ENCODE measurements around the gene CACNB3. TPM values are rescaled to one million over a fixed set of nuclear protein-coding genes. Genes with fewer than 3 reads are reported as not detected.

Gene CACNB3
- polyA plus RNA-seq, 3 donors = 0.84 to 6.3 (median 1.5) TPM

DNA sequence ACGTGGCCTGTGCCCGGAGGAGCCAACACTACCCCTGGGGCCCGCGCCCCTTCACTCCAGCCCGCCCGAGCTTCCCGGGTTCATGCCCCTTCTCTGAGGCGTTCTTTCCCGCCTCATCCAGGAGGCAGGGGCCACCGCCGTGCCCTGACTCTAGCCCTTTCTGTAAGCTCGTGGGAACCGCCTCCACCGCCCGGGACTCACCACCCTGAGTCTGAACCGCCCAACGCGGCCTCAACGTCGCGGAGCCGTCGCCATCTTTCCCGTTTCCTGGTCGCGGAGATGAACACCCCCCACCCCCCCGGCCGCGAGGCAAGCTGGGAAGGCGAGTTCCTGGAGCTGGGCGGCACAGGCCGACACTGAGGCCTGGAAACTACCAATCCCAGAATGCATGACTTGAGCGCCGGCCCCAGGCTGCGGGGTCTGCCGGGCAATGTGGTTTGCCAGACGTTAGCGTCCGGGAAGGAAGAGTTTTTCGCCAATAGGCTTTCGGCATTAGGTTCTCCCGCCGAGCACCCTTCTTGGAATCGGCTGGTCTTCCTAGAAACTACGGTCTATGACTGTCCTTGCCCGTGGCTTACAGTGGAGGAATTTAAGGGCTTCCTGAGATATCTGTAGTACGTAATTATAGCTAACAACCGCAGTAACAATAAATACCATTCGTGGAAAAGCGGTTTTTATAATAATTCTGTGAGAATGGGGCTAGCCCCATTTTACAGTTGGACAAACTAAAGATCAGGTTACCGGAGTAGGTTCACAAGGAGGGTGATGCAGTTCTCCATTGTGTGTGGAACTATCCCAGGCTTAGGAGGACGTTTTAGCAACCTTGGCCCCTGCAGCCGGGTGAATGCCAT is 33.8 kb downstream of the CACNB3 start, which contains the start of gene DDX23:
DDX23 (minus strand) TSS at position 281 of the 851 bp plus-strand sequence. CDS start 6,381 bp downstream, outside the sequence.
- peaks cover under 1 to 14% of the 10 kb centered on the region in 2 donors for H3K36me3 Mint-ChIP-seq
- H2AFZ ChIP-seq (ENCODE audit: insufficient read depth, low read depth, low read length, poor library complexity, severe bottlenecking) = peak within 1 kb of the TSS; percentile 92
- DNase-seq = peak; percentile 92 to 95 (median 93)
- peaks cover 23% of the 10 kb centered on the region for H3K4me1 Mint-ChIP-seq
- H3K4me3 ChIP-seq (replicated peaks in 1 of 3; ENCODE audit: low read depth in 2 of 3, low read length in 3 of 3) = peak within 1 kb of the TSS; percentile 75 to 98 (median 97)
- peaks cover 0 to 5% (median 4%) of the 10 kb centered on the region in 3 donors for H3K27me3 Mint-ChIP-seq (ENCODE audit: low read depth in 3 of 3)
- intact Hi-C loops (cut with micrococcal nuclease) = loop anchor here (10.0 kb wide), 2 partner anchors 123 to 133 kb away; partner anchors contain the start of genes WNT1 (in 1 of the 2) and WNT10B (in 1 of the 2)
- TF ChIP-seq, protein P1, sequence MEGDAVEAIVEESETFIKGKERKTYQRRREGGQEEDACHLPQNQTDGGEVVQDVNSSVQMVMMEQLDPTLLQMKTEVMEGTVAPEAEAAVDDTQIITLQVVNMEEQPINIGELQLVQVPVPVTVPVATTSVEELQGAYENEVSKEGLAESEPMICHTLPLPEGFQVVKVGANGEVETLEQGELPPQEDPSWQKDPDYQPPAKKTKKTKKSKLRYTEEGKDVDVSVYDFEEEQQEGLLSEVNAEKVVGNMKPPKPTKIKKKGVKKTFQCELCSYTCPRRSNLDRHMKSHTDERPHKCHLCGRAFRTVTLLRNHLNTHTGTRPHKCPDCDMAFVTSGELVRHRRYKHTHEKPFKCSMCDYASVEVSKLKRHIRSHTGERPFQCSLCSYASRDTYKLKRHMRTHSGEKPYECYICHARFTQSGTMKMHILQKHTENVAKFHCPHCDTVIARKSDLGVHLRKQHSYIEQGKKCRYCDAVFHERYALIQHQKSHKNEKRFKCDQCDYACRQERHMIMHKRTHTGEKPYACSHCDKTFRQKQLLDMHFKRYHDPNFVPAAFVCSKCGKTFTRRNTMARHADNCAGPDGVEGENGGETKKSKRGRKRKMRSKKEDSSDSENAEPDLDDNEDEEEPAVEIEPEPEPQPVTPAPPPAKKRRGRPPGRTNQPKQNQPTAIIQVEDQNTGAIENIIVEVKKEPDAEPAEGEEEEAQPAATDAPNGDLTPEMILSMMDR (IDR thresholded peaks at IDR 0.05) = no peak
- peaks cover 49% of the 10 kb centered on the region for H3K79me2 ChIP-seq (ENCODE audit: insufficient read depth, low read length)
- peak within 1 kb of the TSS; percentile 92 for H3K9ac ChIP-seq (ENCODE audit: insufficient read depth, low read length, poor library complexity, severe bottlenecking)
- no peaks in the 10 kb centered on the region for H3K9me3 Mint-ChIP-seq
- H4K20me1 ChIP-seq (ENCODE audit: insufficient read depth, low read length) = peaks cover 19% of the 10 kb centered on the region
- H3K27ac ChIP-seq (ENCODE audit: low read depth in 1 of 2, low read length in 2 of 2) = peak within 1 kb of the TSS; percentile 76 to 92
- H3K4me2 ChIP-seq (replicated peaks; ENCODE audit: extremely low read depth, low read length, poor library complexity, severe bottlenecking) = peak within 1 kb of the TSS; percentile 90
- no peaks in the 10 kb centered on the region for H3K9me3 ChIP-seq (replicated peaks in 1 of 2; ENCODE audit: control insufficient read depth in 1 of 2, insufficient read depth in 1 of 2, low read length in 2 of 2)
- H3K4me1 ChIP-seq (ENCODE audit: control insufficient read depth in 1 of 2, insufficient read depth in 2 of 2, low read length in 2 of 2) = peaks cover 17 to 27% of the 10 kb centered on the region in 2 donors
- H3K27me3 ChIP-seq (ENCODE audit: control insufficient read depth in 2 of 2, insufficient read depth in 2 of 2, low read length in 2 of 2) = no peaks in the 10 kb centered on the region
- peak within 1 kb of the TSS; percentile 92 to 98 for H3K4me3 Mint-ChIP-seq
- under 1% methylated on average over 42 of the region's 53 CpGs for WGBS (ENCODE audit: insufficient coverage)
- H3K36me3 ChIP-seq (replicated peaks in 1 of 2; ENCODE audit: control insufficient read depth in 1 of 2, insufficient read depth in 2 of 2, low read length in 2 of 2) = peaks cover 2% of the 10 kb centered on the region in 2 donors
- peak within 1 kb of the TSS; percentile 88 to 98 (median 93) for H3K27ac Mint-ChIP-seq

All from CD14-positive monocyte (primary cell).